ENCODE measurements around the gene PLEKHA1. TPM values are rescaled to one million over a fixed set of nuclear protein-coding genes. Genes with fewer than 3 reads are reported as not detected.

PLEKHA1 gene
- total and polyA plus RNA-seq, 4 donors = 15.9 to 29.2 (median 22.9) TPM

- Histone ChIP-seq H3K4me1 (ENCODE audit: control insufficient read depth in 4 of 4, insufficient read depth in 4 of 4, low read length in 3 of 4) (no peaks in the 10 kb centered on the region), H3K36me3 (ENCODE audit: control insufficient read depth in 4 of 4, insufficient read depth in 3 of 4, low read depth in 1 of 4, low read length in 3 of 4) (no peaks in the 10 kb centered on the region), H3K27me3 (ENCODE audit: control insufficient read depth in 4 of 4, insufficient read depth in 4 of 4, low read length in 3 of 4) (no peaks in the 10 kb centered on the region), H3K9me3 (ENCODE audit: control insufficient read depth in 4 of 4, low read length in 3 of 4) (no peaks in the 10 kb centered on the region), H3K27ac (ENCODE audit: low read depth in 1 of 2, low read length in 2 of 2) (no peak overlapping the region), H3K9ac (ENCODE audit: low read depth in 1 of 2, low read length in 2 of 2) (no peak overlapping the region), H3K4me3 (ENCODE audit: low read depth in 1 of 3, low read length in 3 of 3) (no peak overlapping the region)
- no peak for TF ChIP-seq EGR1 (IDR thresholded peaks at IDR 0.05; ENCODE audit: low read depth in 2 of 2)
- TF ChIP-seq SP1 (IDR thresholded peaks at IDR 0.05) = no peak
- no peak for TF ChIP-seq RXRA (IDR thresholded peaks at IDR 0.05)
- TF ChIP-seq NR2F2 (IDR thresholded peaks at IDR 0.05) = no peak
- no peak for TF ChIP-seq CTCF (IDR thresholded peaks at IDR 0.05; ENCODE audit: low read depth, low read length, missing input control)
- no peak for TF ChIP-seq ZBTB33 (IDR thresholded peaks at IDR 0.05)
- TF ChIP-seq REST (IDR thresholded peaks at IDR 0.05) = no peak
- TF ChIP-seq HNF4G (IDR thresholded peaks at IDR 0.05) = no peak
- TF ChIP-seq TAF1 (conservative IDR thresholded peaks at IDR 0.05) = no peak
- TF ChIP-seq HNF4A (conservative IDR thresholded peaks at IDR 0.05) = no peak
- TF ChIP-seq FOXA1 (IDR thresholded peaks at IDR 0.05) = no peak
- no peak for TF ChIP-seq ATF3 (IDR thresholded peaks at IDR 0.05)
- no peak for DNase-seq (ENCODE audit: low spot score)
- 92% methylated on average over 3 of the region's 3 CpGs for WGBS
These were observed 37.5 kb upstream of the PLEKHA1 start for GRCh38 chr10:122336961-122337360.

DNA sequence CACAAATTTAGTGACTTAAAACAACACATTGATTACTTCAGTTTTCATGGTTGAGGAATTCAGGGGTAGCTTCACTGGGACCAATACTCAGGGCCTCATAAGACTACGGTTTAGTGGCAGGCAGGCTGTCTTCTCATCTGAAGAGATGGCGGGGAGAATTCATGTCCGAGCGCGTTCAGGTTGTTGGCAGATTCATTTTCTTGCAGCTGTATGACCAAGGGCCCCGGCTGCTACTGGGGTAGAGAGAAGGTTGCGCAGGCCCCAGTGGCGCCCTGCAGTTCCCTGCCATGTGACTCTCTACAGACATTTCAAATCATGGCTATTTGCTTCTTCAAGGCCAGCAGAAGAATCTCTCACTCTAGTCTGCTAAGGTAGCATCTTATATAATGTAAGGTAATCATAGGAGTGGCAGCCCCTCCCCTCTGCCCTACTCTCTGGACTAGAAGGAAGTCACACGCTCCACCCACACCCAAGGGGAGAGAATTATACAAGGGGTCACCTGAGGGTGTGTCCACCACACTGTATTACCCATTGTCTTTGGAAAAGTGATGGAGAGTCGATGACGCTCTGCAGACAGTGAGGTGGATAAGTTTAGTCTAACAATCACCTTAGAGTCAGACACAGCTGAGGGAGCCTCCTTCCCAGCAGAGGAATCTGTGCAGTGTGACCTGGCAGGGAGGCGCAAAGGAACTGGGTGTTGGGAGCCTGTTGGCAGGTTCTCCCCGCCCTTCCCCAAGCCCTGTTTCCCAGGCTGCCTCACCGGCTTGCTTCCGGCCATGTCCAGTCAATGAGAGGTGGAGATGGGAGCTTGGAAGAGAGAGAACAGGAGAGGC lies 35.7 kb upstream of the PLEKHA1 start:
- WGBS = 92% methylated on average over 15 of the region's 15 CpGs
- Histone ChIP-seq H3K27me3 (ENCODE audit: control insufficient read depth in 4 of 4, insufficient read depth in 4 of 4, low read length in 3 of 4) (no peaks in the 10 kb centered on the region), H3K4me3 (ENCODE audit: low read depth in 1 of 3, low read length in 3 of 3) (no peak overlapping the region), H3K27ac (ENCODE audit: low read depth in 1 of 2, low read length in 2 of 2) (no peak overlapping the region), H3K4me1 (ENCODE audit: control insufficient read depth in 4 of 4, insufficient read depth in 4 of 4, low read length in 3 of 4) (peaks cover 0 to 2% (median 0%) of the 10 kb centered on the region in 4 donors), H3K36me3 (ENCODE audit: control insufficient read depth in 4 of 4, insufficient read depth in 3 of 4, low read depth in 1 of 4, low read length in 3 of 4) (no peaks in the 10 kb centered on the region), H3K9ac (ENCODE audit: low read depth in 1 of 2, low read length in 2 of 2) (no peak overlapping the region), H3K9me3 (ENCODE audit: control insufficient read depth in 4 of 4, low read length in 3 of 4) (no peaks in the 10 kb centered on the region)
- no peak for DNase-seq (ENCODE audit: low spot score)
- TF ChIP-seq HNF4G (IDR thresholded peaks at IDR 0.05) (no peak), NR2F2 (IDR thresholded peaks at IDR 0.05) (no peak), RAD21 (IDR thresholded peaks at IDR 0.05) (no peak), REST (IDR thresholded peaks at IDR 0.05) (no peak), JUND (IDR thresholded peaks at IDR 0.05) (no peak), SP1 (IDR thresholded peaks at IDR 0.05) (no peak), YY1 (IDR thresholded peaks at IDR 0.05) (no peak), GABPA (IDR thresholded peaks at IDR 0.05 in 1 of 2, conservative IDR thresholded peaks at IDR 0.05 in 1 of 2) (no peak), RXRA (IDR thresholded peaks at IDR 0.05) (no peak), FOXA1 (IDR thresholded peaks at IDR 0.05) (no peak), TAF1 (conservative IDR thresholded peaks at IDR 0.05) (no peak), ZBTB33 (IDR thresholded peaks at IDR 0.05) (no peak)
- TF ChIP-seq, protein P1, sequence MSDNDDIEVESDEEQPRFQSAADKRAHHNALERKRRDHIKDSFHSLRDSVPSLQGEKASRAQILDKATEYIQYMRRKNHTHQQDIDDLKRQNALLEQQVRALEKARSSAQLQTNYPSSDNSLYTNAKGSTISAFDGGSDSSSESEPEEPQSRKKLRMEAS (IDR thresholded peaks at IDR 0.05) = no peak

Measured in liver (tissue), 9 donors.